Upper lobe of left lung (tissue), 6 donors: ENCODE data around the gene CLASRP. TPM values are rescaled to one million over a fixed set of nuclear protein-coding genes. Genes with fewer than 3 reads are reported as not detected.
A peak's percentile ranks its signal among the peaks of the same experiment; 100 is the strongest.

Experiments
- ATAC-seq, 2 donors: fragments of 200-7000 bp; cut with Tn5 transposase; one replicate each; pipeline ENCODE4 v1.9.1; 2022; ENCODE audit warnings: mild to moderate bottlenecking in 2 of 2, moderate library complexity in 2 of 2; ENCODE audit not compliant: low FRiP score in 2 of 2
- DNase-seq, 2 donors: peaks; one replicate each; pipeline ENCODE4 v3.0.0-alpha.2; 2019 to 2020
- H3K27ac ChIP-seq, 4 donors: fragments of 200-600 bp; sonication (generic); one replicate each; pipeline ENCODE4 v1.5.1; 2016 to 2019
- H3K27me3 ChIP-seq, 4 donors: fragments of 200-600 bp; sonication (generic); one replicate each; pipeline ENCODE4 v1.5.1; 2017 to 2019
- H3K36me3 ChIP-seq, 4 donors: fragments of 200-600 bp; sonication (generic); one replicate each; pipeline ENCODE4 v1.5.1; 2016 to 2019
- H3K4me1 ChIP-seq, 4 donors: fragments of 200-600 bp; sonication (generic); one replicate each; pipeline ENCODE4 v1.5.1; 2018 to 2019
- H3K4me3 ChIP-seq, 4 donors: fragments of 200-600 bp; sonication (generic); one replicate each; pipeline ENCODE4 v1.5.1; 2017 to 2019; ENCODE audit warnings: mild to moderate bottlenecking in 2 of 4, moderate library complexity in 1 of 4
- H3K9me3 ChIP-seq, 4 donors: fragments of 200-600 bp; sonication (generic); one replicate each; pipeline ENCODE4 v1.5.1; 2018 to 2019
- EP300 ChIP-seq, 4 donors: sonication (generic); formaldehyde crosslinking; IDR thresholded peaks; one replicate each; pipeline ENCODE4 v1.5.1; 2017; ENCODE audit warnings: antibody characterized with exemption in 4 of 4, control low read depth in 2 of 4
- POLR2A ChIP-seq, 4 donors: fragments of 450-650 bp; IDR thresholded peaks; one replicate each; pipeline ENCODE4 v1.5.1; 2016 to 2017; ENCODE audit warnings: antibody characterized with exemption in 4 of 4, mild to moderate bottlenecking in 2 of 4
- POLR2AphosphoS5 ChIP-seq, 2 donors: sonication (generic); formaldehyde crosslinking; IDR thresholded peaks; one replicate each; pipeline ENCODE4 v1.5.1; 2017; ENCODE audit warnings: antibody characterized with exemption in 2 of 2
- WGBS, 2 donors: methylation state at CpG; one replicate each; pipeline ENCODE4 v1.1.5; 2017 to 2018; 5-methylcytosine and 5-hydroxymethylcytosine counted together
- total RNA-seq, 6 donors: library from RNA; depleted of rRNA in 4 of 6; stranded (reverse); fragments of >200 nt in 4 of 6; gene quantifications; one replicate each; pipeline versions ENCODE4 v1.1.0 to v1.2.1, GENCODE V29; 2016 to 2021
- TF ChIP-seq, protein P1 (sequence below), 6 experiments: fragments of 450-650 bp in 4 of 6; fragments of 200-600 bp in 2 of 6; sonication (generic) in 2 of 6; IDR thresholded peaks; one replicate each; pipeline ENCODE4 v1.5.1; 2016 to 2019; ENCODE audit warnings: antibody characterized with exemption in 6 of 6
- donor health status: DM: no; HTN: no; CAD: no; lungs with moderate emphysema.
- donor health status: DM: no; HTN: yes; CAD: no; lungs with severe emphysema.

Gene CLASRP
- total RNA-seq, 6 donors from 2014 or later: 38.0 to 295 (median 71.6) TPM

DNA sequence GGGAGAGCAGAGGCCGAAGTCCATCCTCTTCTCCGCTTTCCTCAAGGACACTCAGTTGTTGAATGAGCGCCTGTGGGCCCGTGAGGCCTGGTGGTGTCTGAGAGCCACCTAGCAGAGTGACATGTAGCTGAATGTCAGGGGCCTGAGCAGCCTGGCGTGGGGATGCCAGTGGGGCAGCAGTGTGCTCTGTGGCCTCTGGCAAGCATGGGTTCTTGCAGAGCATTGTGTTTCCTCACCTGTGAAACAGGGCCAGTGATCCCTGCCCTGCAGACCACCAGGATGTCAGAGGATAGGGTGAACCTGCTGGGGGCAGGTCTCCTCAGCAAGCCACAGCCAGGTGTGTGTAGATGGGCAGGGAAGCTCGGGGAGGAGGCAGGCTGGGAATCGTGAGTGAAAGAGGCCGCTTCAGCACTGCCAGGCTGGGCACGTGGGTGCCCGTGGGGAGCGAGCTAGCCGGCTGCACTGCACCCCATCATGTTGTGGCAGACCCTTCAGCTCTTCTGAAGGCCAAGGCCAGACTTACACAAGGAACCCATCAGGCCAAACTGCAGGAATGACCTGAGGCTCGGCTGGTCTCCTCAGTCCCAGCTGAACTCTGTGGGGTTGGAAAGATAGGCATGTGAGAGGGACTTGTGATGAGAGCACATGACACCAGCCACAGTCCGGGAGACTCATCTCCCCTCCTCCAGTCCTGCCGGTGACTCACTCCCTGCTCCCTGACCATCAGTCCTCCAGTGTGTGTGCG, 59.1 kb downstream of the CLASRP start:
- Histone ChIP-seq H3K36me3 (no peaks in the 10 kb centered on the region), H3K27me3 (no peaks in the 10 kb centered on the region), H3K9me3 (no peaks in the 10 kb centered on the region), H3K27ac (peak overlapping the region in 2 of 4 donors; percentile 12 to 80), H3K4me3 (no peak overlapping the region), H3K4me1 (peaks cover 40 to 78% (median 55%) of the 10 kb centered on the region in 4 donors)
- peak; percentile 27 to 84 for ATAC-seq
- 75 to 81% methylated on average over 9 to 14 of the region's 16 CpGs for WGBS, 2 donors
- no peak for TF ChIP-seq EP300 (IDR thresholded peaks at IDR 0.05)
- peak in 1 of 2 donors; percentile 8 for TF ChIP-seq POLR2AphosphoS5 (IDR thresholded peaks at IDR 0.05)
- TF ChIP-seq, protein P1, sequence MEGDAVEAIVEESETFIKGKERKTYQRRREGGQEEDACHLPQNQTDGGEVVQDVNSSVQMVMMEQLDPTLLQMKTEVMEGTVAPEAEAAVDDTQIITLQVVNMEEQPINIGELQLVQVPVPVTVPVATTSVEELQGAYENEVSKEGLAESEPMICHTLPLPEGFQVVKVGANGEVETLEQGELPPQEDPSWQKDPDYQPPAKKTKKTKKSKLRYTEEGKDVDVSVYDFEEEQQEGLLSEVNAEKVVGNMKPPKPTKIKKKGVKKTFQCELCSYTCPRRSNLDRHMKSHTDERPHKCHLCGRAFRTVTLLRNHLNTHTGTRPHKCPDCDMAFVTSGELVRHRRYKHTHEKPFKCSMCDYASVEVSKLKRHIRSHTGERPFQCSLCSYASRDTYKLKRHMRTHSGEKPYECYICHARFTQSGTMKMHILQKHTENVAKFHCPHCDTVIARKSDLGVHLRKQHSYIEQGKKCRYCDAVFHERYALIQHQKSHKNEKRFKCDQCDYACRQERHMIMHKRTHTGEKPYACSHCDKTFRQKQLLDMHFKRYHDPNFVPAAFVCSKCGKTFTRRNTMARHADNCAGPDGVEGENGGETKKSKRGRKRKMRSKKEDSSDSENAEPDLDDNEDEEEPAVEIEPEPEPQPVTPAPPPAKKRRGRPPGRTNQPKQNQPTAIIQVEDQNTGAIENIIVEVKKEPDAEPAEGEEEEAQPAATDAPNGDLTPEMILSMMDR (IDR thresholded peaks at IDR 0.05): no peak
- peak in 1 of 4 donors; percentile 56 for TF ChIP-seq POLR2A (IDR thresholded peaks at IDR 0.05)
- DNase-seq: peak in 1 of 2 donors; percentile 68

DNA sequence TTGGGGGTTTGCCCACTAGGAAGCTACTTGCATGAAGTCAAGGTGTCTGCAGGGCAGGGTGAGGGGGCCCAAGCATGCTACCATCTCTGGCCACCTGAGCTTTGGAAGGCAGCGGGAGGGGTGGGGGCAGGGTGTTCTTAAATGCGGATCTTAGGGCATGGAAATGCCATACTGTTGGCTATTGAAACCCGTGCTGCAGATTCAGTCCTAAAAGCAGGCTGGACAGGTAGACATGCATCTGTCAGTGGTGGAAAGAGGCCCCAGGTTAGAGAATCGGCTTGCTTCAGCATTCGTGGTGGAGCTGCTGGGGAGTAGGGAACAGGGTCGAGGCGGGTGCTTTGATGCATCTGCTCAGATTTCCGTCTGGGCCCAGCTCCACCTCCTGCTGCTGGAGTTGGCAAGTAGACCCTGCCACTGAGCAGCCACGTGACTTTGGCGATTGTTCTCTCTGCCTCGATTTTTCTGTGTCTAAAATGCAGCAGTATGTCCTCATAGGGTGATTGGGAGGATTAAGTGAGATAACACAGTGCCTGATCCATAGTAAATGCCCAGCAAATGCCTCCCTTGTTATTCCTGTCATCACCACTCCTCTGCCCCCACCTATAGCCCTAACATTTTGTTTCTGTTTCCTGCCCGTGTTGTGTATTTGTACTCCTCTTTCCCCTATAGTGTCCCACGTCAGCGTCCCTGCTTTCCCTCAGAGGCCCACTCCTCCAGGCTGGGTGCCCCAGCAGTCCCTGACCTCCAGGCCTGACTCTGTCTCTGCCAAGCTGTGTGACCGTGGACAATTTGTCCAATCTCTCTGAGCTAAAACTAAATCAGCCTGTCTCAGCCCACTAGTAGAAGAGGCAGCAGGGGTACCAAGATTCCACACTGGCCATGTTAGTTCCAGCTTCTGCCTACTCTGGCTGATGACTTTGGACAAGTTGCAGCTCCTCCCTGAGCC, 59.9 kb downstream of the CLASRP start:
- DNase-seq: no peak
- H3K4me1 ChIP-seq: peaks cover 42 to 82% (median 55%) of the 10 kb centered on the region in 4 donors

DNA sequence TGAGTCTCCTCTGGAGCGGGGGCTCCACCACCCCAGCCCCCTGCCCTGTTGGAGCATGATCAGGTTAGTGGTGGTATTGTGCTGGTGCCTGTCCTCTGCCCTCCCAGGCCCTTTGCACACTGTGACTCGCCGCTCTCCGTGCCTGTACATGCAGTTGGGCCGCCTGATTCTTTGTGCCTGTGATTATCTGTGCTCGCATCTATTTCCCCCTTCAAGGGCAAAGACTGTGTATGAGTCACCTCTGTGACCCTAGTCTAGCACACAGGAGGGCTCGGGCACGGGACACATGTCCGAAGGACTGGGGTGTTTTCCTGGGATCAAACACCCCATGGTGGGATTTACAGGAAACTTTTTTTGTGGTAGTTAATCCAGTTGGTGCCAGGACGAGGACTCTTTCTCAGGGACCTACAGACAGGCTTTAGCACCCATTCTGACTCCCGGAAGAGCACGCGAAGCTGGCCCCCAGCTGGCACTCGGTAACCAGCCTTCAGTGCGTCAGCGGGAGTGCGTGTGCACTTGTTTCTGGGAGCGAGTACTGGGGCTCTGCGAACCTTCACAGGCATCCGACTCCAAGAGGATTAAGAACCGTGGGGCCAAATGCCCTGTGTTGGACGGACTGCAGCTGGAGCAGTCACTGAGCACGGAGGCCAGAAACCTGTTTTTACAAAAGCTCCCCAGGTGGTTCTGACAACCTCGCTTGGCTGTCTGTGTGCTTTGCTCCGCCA, 60.8 kb downstream of the CLASRP start:
- TF ChIP-seq POLR2AphosphoS5 (IDR thresholded peaks at IDR 0.05) (no peak), EP300 (IDR thresholded peaks at IDR 0.05) (no peak), POLR2A (IDR thresholded peaks at IDR 0.05) (no peak)
- TF ChIP-seq, protein P1 (IDR thresholded peaks at IDR 0.05): no peak
- ATAC-seq (no peak), DNase-seq (no peak)
- Histone ChIP-seq H3K36me3 (no peaks in the 10 kb centered on the region), H3K4me3 (no peak overlapping the region), H3K27ac (no peak overlapping the region), H3K27me3 (no peaks in the 10 kb centered on the region), H3K9me3 (no peaks in the 10 kb centered on the region), H3K4me1 (peaks cover 41 to 82% (median 53%) of the 10 kb centered on the region in 4 donors)
- WGBS, 2 donors: 83 to 88% methylated on average over 20 to 25 of the region's 25 CpGs

More for the DNA sequence above, 59.9 kb downstream of the CLASRP start:
- no peak for TF ChIP-seq POLR2A (IDR thresholded peaks at IDR 0.05)
- TF ChIP-seq, protein P1 (IDR thresholded peaks at IDR 0.05): no peak
- no peak for TF ChIP-seq EP300 (IDR thresholded peaks at IDR 0.05)
- TF ChIP-seq POLR2AphosphoS5 (IDR thresholded peaks at IDR 0.05): no peak
- 58 to 59% methylated on average over 15 of the region's 15 CpGs for whole genome bisulfite sequencing, 2 donors
- ATAC-seq: peak in 1 of 2 donors; percentile 9
- Histone ChIP-seq H3K27me3 (no peaks in the 10 kb centered on the region), H3K27ac (peak overlapping the region in 2 of 4 donors; percentile 12 to 80), H3K4me3 (no peak overlapping the region), H3K36me3 (no peaks in the 10 kb centered on the region), H3K9me3 (no peaks in the 10 kb centered on the region)

DNA sequence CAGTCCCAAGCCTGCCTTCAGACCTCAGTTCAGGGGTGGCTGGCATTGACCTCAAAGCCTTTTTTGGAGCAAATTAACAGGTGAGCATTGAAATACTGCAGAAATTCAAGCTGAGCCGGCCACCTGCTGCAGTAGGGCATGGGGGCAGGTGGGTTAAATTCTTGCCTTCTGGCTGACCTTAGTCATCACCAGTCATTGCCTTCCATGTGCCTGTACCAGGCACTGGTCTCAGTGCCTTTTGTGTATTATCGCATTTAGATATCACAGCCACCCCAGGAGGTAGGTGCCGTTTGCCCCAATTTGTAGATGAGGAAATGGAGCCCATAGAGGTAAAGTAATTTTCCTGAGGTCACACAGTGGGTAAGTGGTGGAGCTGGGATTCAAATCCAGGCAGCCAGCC, 61.4 kb downstream of the CLASRP start:
- WGBS, 2 donors: 89 to 92% methylated on average over 3 of the region's 3 CpGs
- Histone ChIP-seq H3K27ac (no peak overlapping the region), H3K36me3 (no peaks in the 10 kb centered on the region), H3K27me3 (no peaks in the 10 kb centered on the region), H3K4me1 (peaks cover 35 to 82% (median 48%) of the 10 kb centered on the region in 4 donors), H3K4me3 (no peak overlapping the region), H3K9me3 (no peaks in the 10 kb centered on the region)
- ATAC-seq (no peak), DNase-seq (no peak)
- no peak for TF ChIP-seq POLR2AphosphoS5 (IDR thresholded peaks at IDR 0.05)
- TF ChIP-seq, protein P1 (IDR thresholded peaks at IDR 0.05): no peak
- no peak for TF ChIP-seq POLR2A (IDR thresholded peaks at IDR 0.05)
- TF ChIP-seq EP300 (IDR thresholded peaks at IDR 0.05): no peak
